ENCODE measurements around the gene NDUFB2. TPM values are rescaled to one million over a fixed set of nuclear protein-coding genes. Genes with fewer than 3 reads are reported as not detected.

NDUFB2 gene
- total and polyA plus RNA-seq, 2 of the 13 experiments (the other 11 are each of a cell fraction or from before 2014, with no cell fraction given), result 206 to 221 TPM

- TF ChIP-seq ZNF501 (CRISPR knock-in tag; IDR thresholded peaks at IDR 0.05), result no peak
- no peak for TF ChIP-seq SOX13 (IDR thresholded peaks at IDR 0.05)
- peak in 1 of 2 experiments; percentile 63; a peak in 1 of 4 replicates for TF ChIP-seq SOX13 (CRISPR knock-in tag; conservative IDR thresholded peaks at IDR 0.05 in 1 of 2, IDR thresholded peaks at IDR 0.05 in 1 of 2)
- TF ChIP-seq CCDC6 (CRISPR knock-in tag; IDR thresholded peaks at IDR 0.05), result no peak
- no peak for TF ChIP-seq POLR2G (IDR thresholded peaks at IDR 0.05; ENCODE audit: low read depth, low read length)
- TF ChIP-seq STAT6 (CRISPR knock-in tag; IDR thresholded peaks at IDR 0.05; ENCODE audit: borderline replicate concordance), result peak; percentile 47; the same call in 1 of the 2 replicates
- TF ChIP-seq DDIT3 (CRISPR knock-in tag; IDR thresholded peaks at IDR 0.05), result no peak
- no peak for TF ChIP-seq IRF2 (CRISPR knock-in tag; IDR thresholded peaks at IDR 0.05)
- TF ChIP-seq ARID3A (IDR thresholded peaks at IDR 0.05; ENCODE audit: low read depth, low read length), result 0 out of 2 replicates have a peak, but pooled peaks have one; percentile 24
- TF ChIP-seq SAP130 (CRISPR knock-in tag; IDR thresholded peaks at IDR 0.05; ENCODE audit: low read depth), result peak; percentile 32; the same call in 1 of the 2 replicates
- no peak for TF ChIP-seq REL (CRISPR knock-in tag; conservative IDR thresholded peaks at IDR 0.05)
- TF ChIP-seq RNF219 (CRISPR knock-in tag; IDR thresholded peaks at IDR 0.05), result no peak
- 0 out of 2 replicates have a peak, but pooled peaks have one; percentile 57 for TF ChIP-seq HOXA9 (CRISPR knock-in tag; IDR thresholded peaks at IDR 0.05; ENCODE audit: borderline replicate concordance)
- no peak for TF ChIP-seq MXD3 (CRISPR knock-in tag; IDR thresholded peaks at IDR 0.05)
- no peak for TF ChIP-seq SNAPC5 (CRISPR knock-in tag; IDR thresholded peaks at IDR 0.05; ENCODE audit: borderline replicate concordance)
- 0 out of 2 replicates have a peak, but pooled peaks have one; percentile 33 for TF ChIP-seq ZNF766 (CRISPR knock-in tag; IDR thresholded peaks at IDR 0.05; ENCODE audit: borderline replicate concordance)
- peak; percentile 57; the same call in 1 of the 2 replicates for TF ChIP-seq SKIL (CRISPR knock-in tag; IDR thresholded peaks at IDR 0.05; ENCODE audit: borderline replicate concordance)
- TF ChIP-seq PBX3 (CRISPR knock-in tag; IDR thresholded peaks at IDR 0.05; ENCODE audit: borderline replicate concordance), result no peak
These were observed 47.5 kb downstream of the NDUFB2 start (continued) for GRCh38 chr7:140744005-140744404.
